HG03280 (cell line): ENCODE measurements around the gene HAUS7.

Experiments
- ATAC-seq: cut with Tn5 transposase; IDR thresholded peaks from one replicate; pipeline ENCODE4 v1.9.1; 2021; ENCODE audit warnings: mild to moderate bottlenecking, moderate library complexity; ENCODE audit not compliant: unreplicated experiment

HAUS7 gene

GRCh38 chrX:153477901-153478300 lies 7.5 kb upstream of the HAUS7 start:
- ATAC-seq: no peak

- no peak for ATAC-seq
Measured at GRCh38 chrX:153477364-153477857, 7.0 kb upstream of the HAUS7 start.

- no peak for ATAC-seq
Measured at GRCh38 chrX:153476666-153477363, 6.4 kb upstream of the HAUS7 start.

DNA sequence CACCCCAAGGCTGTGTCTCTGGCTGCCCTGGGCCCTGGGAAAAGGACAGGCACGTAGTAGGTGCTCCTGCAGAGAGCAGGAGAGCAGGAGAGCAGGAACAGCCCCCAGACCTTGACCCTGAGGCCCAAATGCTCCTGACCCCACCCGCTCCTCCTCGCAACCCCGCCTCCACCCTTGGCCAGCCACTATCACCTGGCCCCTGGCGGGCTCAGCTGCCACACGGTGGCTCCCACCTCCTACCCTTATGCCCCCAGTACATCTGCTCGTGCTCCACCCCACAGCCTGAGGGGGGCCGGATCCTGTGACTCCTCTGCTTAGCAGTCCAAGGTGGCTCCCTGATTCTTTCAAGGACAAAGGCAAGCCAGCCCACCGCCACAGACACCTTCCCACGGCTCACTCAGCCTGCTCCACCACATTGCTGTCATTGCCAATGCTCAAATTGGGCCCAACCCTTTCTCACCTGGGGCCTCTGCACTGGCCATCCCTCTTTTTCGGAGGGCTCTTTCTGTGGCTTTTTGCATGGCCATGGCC lies 5.4 kb upstream of the HAUS7 start:
- no peak for ATAC-seq

- ATAC-seq: no peak
Measured at GRCh38 chrX:153475271-153475670, 4.9 kb upstream of the HAUS7 start.

GRCh38 chrX:153474718-153475117 lies 4.3 kb upstream of the HAUS7 start:
- no peak for ATAC-seq

DNA sequence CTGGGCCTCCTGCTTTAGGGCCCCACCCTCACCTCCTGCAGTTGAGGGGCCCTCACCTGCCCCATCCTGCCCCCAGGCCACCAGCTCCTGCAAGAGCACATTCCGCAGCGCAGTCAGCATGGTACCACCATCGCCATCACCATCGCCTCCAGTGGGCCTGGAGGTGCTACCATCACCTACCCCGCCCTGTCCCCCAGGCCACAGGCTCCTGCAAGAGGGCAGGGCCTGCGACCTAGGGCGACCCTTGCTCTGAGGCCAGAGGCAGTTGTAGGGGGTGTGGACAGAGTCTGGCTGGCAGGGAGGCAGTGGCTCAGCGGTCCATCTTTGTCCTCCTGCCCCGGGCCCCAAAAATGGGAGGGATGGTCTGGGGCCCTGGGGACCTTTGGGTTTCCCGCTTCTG lies 3.9 kb upstream of the HAUS7 start:
- ATAC-seq: no peak

DNA sequence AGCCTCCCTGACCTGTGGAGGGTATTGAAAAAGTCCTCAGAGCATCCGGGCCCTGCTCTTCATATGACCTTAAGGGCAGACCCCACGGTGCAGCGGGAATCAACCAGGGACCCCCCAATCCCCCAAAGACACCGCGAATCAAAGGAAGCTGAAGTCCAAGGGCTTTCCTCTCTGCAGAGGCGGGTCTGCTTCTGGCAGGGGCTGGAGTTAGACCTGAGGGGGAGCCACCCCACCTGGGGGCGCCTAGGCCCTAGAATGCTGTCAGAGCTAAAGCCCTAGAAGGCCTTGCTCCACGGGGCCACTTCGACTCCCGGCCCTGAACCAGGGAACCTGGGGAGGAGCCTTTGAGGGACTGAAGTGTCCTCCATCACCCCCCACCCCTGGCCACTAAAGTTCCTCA lies 2.8 kb upstream of the HAUS7 start:
- ATAC-seq: no peak

DNA sequence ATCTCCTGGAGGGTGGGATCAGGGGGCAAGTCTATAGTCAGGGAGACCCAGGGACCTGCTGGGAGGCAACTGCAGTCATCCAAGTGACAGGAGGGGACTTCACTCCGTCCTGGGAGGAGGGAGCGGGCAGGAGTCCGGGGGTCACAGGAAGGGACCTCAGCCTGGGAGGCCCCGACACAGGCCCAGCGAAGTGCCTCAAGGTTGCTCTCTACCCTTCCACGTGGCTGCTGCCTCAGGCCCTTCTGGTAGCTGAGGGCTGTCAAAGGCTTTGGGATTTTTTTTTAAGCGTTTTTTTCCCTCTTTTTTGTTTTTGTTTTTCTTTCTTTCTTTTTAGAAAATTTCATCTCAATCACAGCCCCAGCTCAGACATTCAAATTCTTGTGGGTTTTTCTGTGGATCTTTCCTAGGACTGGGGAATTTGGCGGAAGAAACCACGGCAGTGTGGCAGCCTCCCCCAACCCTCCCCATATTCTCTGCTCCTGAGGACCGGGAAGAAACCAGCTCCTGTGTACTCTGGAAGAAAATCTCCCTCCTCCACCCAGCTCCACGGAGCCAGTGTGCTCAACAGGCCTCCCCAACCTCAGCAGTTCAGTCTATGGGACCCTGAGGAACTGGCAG lies 1.4 kb upstream of the HAUS7 start:
- no peak for ATAC-seq

DNA sequence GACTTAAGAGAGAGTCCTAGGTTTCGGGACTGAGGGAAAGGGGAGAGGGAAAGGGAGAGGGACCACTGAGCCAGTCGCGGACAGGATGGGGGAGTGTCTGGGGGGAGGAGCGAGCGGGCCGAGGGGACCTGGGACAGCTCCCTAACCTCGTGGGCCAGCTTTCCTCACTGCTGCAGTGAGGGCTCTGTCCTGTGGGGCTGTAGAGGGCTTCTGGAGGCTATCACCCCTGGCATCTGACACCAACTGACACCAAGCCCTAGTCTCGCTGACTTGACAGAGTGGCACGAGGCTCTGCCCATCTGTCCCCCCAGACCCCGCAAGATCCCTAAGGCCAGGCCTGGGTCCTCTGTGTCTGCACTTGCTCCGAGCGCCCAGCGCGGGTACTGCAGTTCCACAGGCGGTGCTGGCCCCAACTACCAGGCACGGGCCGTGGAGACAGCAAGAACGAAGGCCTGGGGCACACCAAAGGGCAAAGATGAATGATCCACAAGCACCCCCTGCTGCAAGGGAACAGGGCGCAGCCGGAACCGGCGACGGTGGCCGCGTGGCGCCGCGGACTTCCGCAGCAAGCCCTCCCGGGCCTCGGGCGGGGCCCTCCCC lies 465 bp downstream of the HAUS7 start:
- peak; percentile 36 for ATAC-seq

GRCh38 chrX:153468008-153468580 lies 2.3 kb downstream of the HAUS7 start:
- ATAC-seq: no peak

DNA sequence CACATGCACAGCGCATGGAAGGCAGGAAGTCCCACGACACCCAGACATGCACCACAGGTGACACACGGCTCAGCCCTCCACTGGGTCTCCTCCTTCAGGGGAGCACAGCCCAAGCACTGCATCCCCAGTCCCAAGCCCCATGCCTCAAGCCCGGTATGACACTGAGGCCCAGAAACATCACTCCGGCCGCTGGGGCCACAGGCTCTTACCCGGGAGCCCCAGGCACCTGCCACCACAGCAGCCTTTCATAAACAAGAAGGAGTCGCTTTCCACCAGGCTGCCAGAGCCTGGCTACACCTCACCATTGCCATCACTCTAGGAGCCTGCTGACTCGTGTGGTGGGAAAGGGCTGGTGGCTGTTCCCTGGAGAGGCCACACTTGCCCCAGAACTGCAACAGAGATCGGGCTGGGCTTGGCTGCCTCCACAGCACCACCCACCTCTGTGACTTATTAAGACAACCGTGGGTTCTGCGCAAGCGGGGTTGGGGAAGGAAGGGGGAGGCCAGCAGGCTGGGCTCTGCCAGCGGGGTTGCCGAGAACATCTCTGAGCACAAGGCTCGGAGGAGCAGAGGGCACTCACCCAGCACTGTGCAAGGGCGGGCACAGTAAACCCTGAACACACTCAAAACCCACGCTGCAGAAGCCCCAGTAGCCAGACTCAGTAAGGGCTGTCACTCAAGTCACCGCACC lies 4.5 kb downstream of the HAUS7 start:
- ATAC-seq: no peak

- no peak for ATAC-seq
Measured at GRCh38 chrX:153464116-153464515, 6.3 kb downstream of the HAUS7 start.

DNA sequence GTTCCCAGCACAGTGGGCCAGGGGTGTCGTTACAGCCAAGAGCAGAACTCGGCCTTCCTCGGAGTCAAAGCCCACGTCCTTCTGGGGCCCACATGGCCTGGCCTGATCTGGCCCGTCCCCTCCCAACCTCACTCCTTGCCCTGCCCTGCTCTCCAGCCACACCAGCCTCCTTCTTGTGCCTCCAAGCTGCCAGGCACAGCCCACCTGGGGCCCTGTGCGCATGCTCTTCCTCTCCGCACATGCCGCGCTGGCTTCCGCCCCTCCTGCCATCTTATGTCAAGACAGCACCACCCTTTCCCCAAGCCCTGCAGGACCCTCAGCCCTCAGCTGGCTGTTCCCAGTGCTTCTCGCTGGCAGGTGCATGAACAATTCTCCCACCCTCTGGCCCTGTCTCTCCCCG lies 6.8 kb downstream of the HAUS7 start:
- ATAC-seq: no peak

GRCh38 chrX:153463031-153463430 lies 7.3 kb downstream of the HAUS7 start:
- no peak for ATAC-seq

- no peak for ATAC-seq
Measured at GRCh38 chrX:153462291-153462690, 8.1 kb downstream of the HAUS7 start.

DNA sequence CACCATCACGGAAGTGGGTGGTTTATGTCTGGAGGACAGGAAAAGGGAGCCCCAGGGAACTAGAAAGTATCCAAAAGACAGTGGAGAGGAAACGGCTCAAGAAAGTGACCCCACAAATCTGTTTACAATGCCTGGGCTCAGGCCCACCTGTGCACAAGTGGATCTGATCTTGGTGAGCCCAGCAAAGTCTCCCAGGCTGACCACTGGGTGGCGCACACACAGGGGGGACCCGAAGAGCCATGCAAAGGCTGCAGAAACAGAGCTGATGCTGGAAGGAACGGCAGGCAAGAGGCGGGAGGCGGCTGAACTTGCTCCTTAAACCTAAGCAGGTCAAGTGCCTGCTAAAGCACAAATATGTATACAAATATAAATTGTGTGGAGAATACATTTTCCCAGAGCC lies 9.6 kb downstream of the HAUS7 start:
- no peak for ATAC-seq

DNA sequence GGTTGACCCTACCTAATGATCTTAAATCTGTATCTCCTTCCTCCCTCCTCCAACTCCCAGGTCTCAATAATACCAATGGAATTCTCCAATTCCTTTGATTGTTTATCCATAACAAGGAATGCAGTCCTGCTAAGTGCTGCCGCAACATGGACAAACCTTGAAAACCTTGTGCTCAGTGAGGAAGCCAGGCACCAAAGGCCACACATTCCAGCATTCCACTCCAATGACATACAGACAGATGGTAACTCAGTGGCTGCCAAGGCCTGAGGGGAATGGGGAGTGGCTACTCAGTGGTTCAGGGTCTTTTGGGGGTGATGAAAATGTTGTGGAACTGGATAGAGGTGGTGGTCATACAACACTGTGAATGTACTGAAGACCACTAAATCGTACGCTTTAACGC lies 10.4 kb downstream of the HAUS7 start:
- ATAC-seq: no peak

DNA sequence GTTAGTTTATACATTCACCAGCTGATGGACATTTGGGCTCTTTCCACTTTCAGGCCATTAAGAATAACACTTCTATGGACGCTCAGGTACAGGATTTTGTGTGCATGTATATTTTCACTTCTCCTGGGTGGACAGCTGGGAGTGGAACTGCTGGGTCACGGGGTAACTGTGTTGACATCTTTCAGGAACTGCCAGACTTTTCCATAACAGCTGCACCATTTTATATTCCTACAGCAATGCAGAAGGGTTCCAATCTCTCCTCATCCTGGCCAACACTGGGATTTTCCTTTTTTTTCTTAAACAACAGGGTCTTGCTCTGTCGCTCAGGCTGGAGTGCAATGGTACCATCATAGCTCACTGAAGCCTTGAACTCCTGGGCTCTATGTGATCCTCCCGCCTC lies 11.9 kb downstream of the HAUS7 start:
- ATAC-seq: no peak

GRCh38 chrX:153457827-153458466 lies 12.4 kb downstream of the HAUS7 start:
- no peak for ATAC-seq
